H1 (cell line): Measurements from ENCODE around the gene RPUSD3.

Source experiments
- ASH2L ChIP-seq: fragments of 200-600, 300-600 bp; sonication (generic); IDR thresholded peaks from one replicate; pipeline ENCODE4 v1.7.1; 2017; ENCODE audit warnings: low read length
- BACH1 ChIP-seq: IDR thresholded peaks from 2 replicates; pipeline ENCODE4 v1.6.1; 2012; ENCODE audit warnings: low read length, improper control_type of control experiment
- EP300 ChIP-seq, 2 experiments: IDR thresholded peaks; 1 replicate in 1 of 2; 2 replicates in 1 of 2; pipeline ENCODE4 v1.6.1; 2011 to 2012; ENCODE audit warnings: low read depth in 2 of 2, low read length in 2 of 2, mild to moderate bottlenecking in 2 of 2, borderline replicate concordance in 1 of 2, inconsistent platforms in 1 of 2, moderate library complexity in 1 of 2
- EZH2 ChIP-seq: fragments of 200-600 bp; sonication (generic); IDR thresholded peaks from 2 replicates; pipeline ENCODE4 v1.7.1; 2012; ENCODE audit warnings: low read depth, mild to moderate bottlenecking, moderate library complexity, low read length, inconsistent platforms; ENCODE audit not compliant: severe bottlenecking
- FOSL1 ChIP-seq: IDR thresholded peaks from 2 replicates; pipeline ENCODE4 v1.6.1; 2011; ENCODE audit warnings: mild to moderate bottlenecking, low read depth, low read length, moderate library complexity; ENCODE audit not compliant: insufficient read depth
- POLR2A ChIP-seq, 2 experiments: IDR thresholded peaks; 1 replicate in 1 of 2; 2 replicates in 1 of 2; pipeline ENCODE4 v1.6.1; 2011; ENCODE audit warnings: low read depth in 2 of 2, low read length in 2 of 2, mild to moderate bottlenecking in 2 of 2; ENCODE audit errors: control extremely low read depth in 1 of 2
- POLR2AphosphoS5 ChIP-seq: IDR thresholded peaks from 2 replicates; pipeline ENCODE4 v1.6.1; 2011; ENCODE audit warnings: low read depth, low read length
- RAD21 ChIP-seq, 2 experiments: IDR thresholded peaks in 1 of 2; conservative IDR thresholded peaks in 1 of 2; 2 replicates each; pipeline ENCODE4 v1.6.1; 2011; ENCODE audit warnings: low read depth in 2 of 2, low read length in 2 of 2, improper control_type of control experiment in 1 of 2, inconsistent platforms in 1 of 2, mild to moderate bottlenecking in 1 of 2, moderate library complexity in 1 of 2
- TCF12 ChIP-seq: IDR thresholded peaks from 2 replicates; pipeline ENCODE4 v1.6.1; 2011; ENCODE audit warnings: low read depth, mild to moderate bottlenecking, low read length
- YY1 ChIP-seq: IDR thresholded peaks from 2 replicates; pipeline ENCODE4 v1.6.1; 2011; ENCODE audit warnings: low read depth, mild to moderate bottlenecking, low read length
- TF ChIP-seq, protein P1 (sequence below), 3 experiments: IDR thresholded peaks; 1 replicate in 2 of 3; 2 replicates in 1 of 3; pipeline versions ENCODE4 v1.5.1 to v1.6.1; 2011; ENCODE audit warnings: low read length in 3 of 3, mild to moderate bottlenecking in 3 of 3, inconsistent platforms in 2 of 3, low read depth in 1 of 3, moderate library complexity in 1 of 3; ENCODE audit not compliant: insufficient read depth in 1 of 3; ENCODE audit errors: control extremely low read depth in 1 of 3
- TF ChIP-seq, protein P2 (sequence below): IDR thresholded peaks from 2 replicates; pipeline ENCODE4 v1.6.1; 2012; ENCODE audit warnings: inconsistent platforms
- TF ChIP-seq, protein P3 (sequence below): IDR thresholded peaks from 2 replicates; pipeline ENCODE4 v1.6.1; 2012; ENCODE audit warnings: inconsistent platforms
- TF ChIP-seq, protein P4 (sequence below): IDR thresholded peaks from 2 replicates; pipeline ENCODE4 v1.6.1; 2011; ENCODE audit warnings: low read length, improper control_type of control experiment

DNA sequence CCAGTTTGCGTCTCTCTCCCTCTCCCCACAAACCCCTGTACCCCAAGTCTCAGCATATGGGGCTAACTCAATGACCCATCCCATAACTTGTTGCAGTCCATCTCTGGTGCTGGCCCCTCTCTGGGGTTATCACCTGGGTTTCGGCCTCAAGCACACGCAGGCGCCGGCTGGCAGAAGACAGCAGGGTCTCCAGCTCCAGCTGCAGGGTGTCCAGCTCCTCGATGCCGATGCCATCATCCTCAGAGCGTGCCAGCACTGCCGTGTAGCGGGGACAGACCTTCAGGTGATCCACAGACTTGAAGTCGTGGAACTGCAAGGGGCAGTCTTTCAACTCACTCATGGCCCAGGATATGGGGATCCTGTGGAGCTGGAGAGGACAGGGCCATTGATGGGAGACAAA, 52.7 kb downstream of the RPUSD3 start:
- TF ChIP-seq, protein P1, sequence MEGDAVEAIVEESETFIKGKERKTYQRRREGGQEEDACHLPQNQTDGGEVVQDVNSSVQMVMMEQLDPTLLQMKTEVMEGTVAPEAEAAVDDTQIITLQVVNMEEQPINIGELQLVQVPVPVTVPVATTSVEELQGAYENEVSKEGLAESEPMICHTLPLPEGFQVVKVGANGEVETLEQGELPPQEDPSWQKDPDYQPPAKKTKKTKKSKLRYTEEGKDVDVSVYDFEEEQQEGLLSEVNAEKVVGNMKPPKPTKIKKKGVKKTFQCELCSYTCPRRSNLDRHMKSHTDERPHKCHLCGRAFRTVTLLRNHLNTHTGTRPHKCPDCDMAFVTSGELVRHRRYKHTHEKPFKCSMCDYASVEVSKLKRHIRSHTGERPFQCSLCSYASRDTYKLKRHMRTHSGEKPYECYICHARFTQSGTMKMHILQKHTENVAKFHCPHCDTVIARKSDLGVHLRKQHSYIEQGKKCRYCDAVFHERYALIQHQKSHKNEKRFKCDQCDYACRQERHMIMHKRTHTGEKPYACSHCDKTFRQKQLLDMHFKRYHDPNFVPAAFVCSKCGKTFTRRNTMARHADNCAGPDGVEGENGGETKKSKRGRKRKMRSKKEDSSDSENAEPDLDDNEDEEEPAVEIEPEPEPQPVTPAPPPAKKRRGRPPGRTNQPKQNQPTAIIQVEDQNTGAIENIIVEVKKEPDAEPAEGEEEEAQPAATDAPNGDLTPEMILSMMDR (IDR thresholded peaks at IDR 0.05; ENCODE audit: control extremely low read depth in 1 of 3, insufficient read depth in 1 of 3, low read depth in 1 of 3, low read length in 3 of 3): no peak
- TF ChIP-seq TCF12 (no peak), POLR2A (IDR thresholded peaks at IDR 0.05; ENCODE audit: control extremely low read depth in 1 of 2, low read depth in 2 of 2, low read length in 2 of 2) (no peak), POLR2AphosphoS5 (no peak; the same call in 1 of the 2 replicates), BACH1 (no peak), EP300 (IDR thresholded peaks at IDR 0.05; ENCODE audit: borderline replicate concordance in 1 of 2, low read depth in 2 of 2, low read length in 2 of 2) (no peak), FOSL1 (no peak), RAD21 (IDR thresholded peaks at IDR 0.05 in 1 of 2, conservative IDR thresholded peaks at IDR 0.05 in 1 of 2; ENCODE audit: low read depth in 2 of 2, low read length in 2 of 2) (no peak), EZH2 (no peak), ASH2L (no peak), YY1 (no peak)
- TF ChIP-seq, protein P2, sequence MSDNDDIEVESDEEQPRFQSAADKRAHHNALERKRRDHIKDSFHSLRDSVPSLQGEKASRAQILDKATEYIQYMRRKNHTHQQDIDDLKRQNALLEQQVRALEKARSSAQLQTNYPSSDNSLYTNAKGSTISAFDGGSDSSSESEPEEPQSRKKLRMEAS: no peak
- TF ChIP-seq, protein P3, sequence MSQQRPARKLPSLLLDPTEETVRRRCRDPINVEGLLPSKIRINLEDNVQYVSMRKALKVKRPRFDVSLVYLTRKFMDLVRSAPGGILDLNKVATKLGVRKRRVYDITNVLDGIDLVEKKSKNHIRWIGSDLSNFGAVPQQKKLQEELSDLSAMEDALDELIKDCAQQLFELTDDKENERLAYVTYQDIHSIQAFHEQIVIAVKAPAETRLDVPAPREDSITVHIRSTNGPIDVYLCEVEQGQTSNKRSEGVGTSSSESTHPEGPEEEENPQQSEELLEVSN: no peak
- TF ChIP-seq, protein P4, sequence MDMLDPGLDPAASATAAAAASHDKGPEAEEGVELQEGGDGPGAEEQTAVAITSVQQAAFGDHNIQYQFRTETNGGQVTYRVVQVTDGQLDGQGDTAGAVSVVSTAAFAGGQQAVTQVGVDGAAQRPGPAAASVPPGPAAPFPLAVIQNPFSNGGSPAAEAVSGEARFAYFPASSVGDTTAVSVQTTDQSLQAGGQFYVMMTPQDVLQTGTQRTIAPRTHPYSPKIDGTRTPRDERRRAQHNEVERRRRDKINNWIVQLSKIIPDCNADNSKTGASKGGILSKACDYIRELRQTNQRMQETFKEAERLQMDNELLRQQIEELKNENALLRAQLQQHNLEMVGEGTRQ: no peak
